Measurements from ENCODE around the gene LAMP5. TPM values are rescaled to one million over a fixed set of nuclear protein-coding genes. Genes with fewer than 3 reads are reported as not detected.

LAMP5 gene
- total RNA-seq, 1 experiment from 2014 or later, result not detected

- no peak overlapping the region for H3K4me3 ChIP-seq
- DNase-seq, result no peak
Observed at GRCh38 chr20:9575836-9576235, 61.4 kb downstream of the LAMP5 start.

GRCh38 chr20:9576695-9577094 lies 62.3 kb downstream of the LAMP5 start:
- peaks cover 9% of the 10 kb centered on the region for H3K27me3 ChIP-seq
- no peaks in the 10 kb centered on the region for H3K36me3 ChIP-seq
- H3K27ac ChIP-seq, result no peak overlapping the region
- H3K9me3 ChIP-seq (replicated peaks), result no peaks in the 10 kb centered on the region
- DNase-seq, result no peak
- no peaks in the 10 kb centered on the region for H3K4me1 ChIP-seq
- H3K4me3 ChIP-seq, result no peak overlapping the region

More at GRCh38 chr20:9575836-9576235, 61.4 kb downstream of the LAMP5 start:
- no peaks in the 10 kb centered on the region for H3K4me1 ChIP-seq
- H3K9me3 ChIP-seq (replicated peaks), result no peaks in the 10 kb centered on the region
- peaks cover 5% of the 10 kb centered on the region for H3K27me3 ChIP-seq
- H3K27ac ChIP-seq, result no peak overlapping the region
- H3K36me3 ChIP-seq, result no peaks in the 10 kb centered on the region

DNA sequence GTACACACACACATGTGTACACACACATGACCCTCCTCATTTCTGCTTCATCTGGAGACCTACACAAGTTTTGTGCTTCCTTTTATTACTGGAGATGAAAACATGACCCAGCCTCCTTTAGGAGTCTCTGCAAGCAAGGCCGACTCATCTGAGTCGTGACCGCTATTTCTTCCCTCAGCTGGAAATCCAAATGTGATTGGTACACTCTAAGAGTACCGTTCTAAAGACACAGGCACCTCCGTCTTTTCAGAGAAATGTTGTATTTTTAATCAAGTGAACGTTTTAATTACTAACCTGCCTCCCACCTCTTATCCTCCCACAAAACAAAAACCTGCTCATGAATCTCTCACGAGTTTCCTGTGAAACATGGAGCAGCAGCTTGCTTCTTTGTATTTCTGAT lies 63.0 kb downstream of the LAMP5 start:
- no peak overlapping the region for H3K27ac ChIP-seq
- H3K4me3 ChIP-seq, result no peak overlapping the region
- DNase-seq, result no peak
- peaks cover 9% of the 10 kb centered on the region for H3K27me3 ChIP-seq
- no peaks in the 10 kb centered on the region for H3K4me1 ChIP-seq
- no peaks in the 10 kb centered on the region for H3K36me3 ChIP-seq
- H3K9me3 ChIP-seq (replicated peaks), result no peaks in the 10 kb centered on the region

- no peak overlapping the region for H3K27ac ChIP-seq
- no peaks in the 10 kb centered on the region for H3K36me3 ChIP-seq
- DNase-seq, result no peak
- H3K4me1 ChIP-seq, result no peaks in the 10 kb centered on the region
- H3K27me3 ChIP-seq, result peaks cover 4% of the 10 kb centered on the region
- no peaks in the 10 kb centered on the region for H3K9me3 ChIP-seq (replicated peaks)
- no peak overlapping the region for H3K4me3 ChIP-seq
Observed at GRCh38 chr20:9578594-9578993, 64.2 kb downstream of the LAMP5 start.

All from SJCRH30 (cell line).